Urinary bladder (tissue), 4 donors: ENCODE data around the gene PLA2G4E. TPM values are rescaled to one million over a fixed set of nuclear protein-coding genes. Genes with fewer than 3 reads are reported as not detected.

Experiments
- DNase-seq: peaks from one replicate; pipeline ENCODE4 v3.0.0-alpha.2; 2015; ENCODE audit errors: extremely low spot score
- H3K27ac ChIP-seq: one replicate; pipeline ENCODE4 v1.5.1; 2013; ENCODE audit warnings: low read depth, mild to moderate bottlenecking, moderate library complexity
- H3K36me3 ChIP-seq: one replicate; pipeline ENCODE4 v1.6.1; 2013; ENCODE audit warnings: mild to moderate bottlenecking, moderate library complexity; ENCODE audit not compliant: insufficient read depth
- H3K4me1 ChIP-seq: one replicate; pipeline ENCODE4 v1.6.1; 2013; ENCODE audit warnings: mild to moderate bottlenecking, moderate library complexity; ENCODE audit not compliant: insufficient read depth
- H3K4me3 ChIP-seq: one replicate; pipeline ENCODE4 v1.5.1; 2013; ENCODE audit warnings: low read depth, low read length
- WGBS: extraction: QIAGEN DNeasy Blood & Tissue Kit; methylation state at CpG from one replicate; pipeline ENCODE4 v1.1.7; 2013; 5-methylcytosine and 5-hydroxymethylcytosine counted together
- polyA plus RNA-seq: library from polyadenylated mRNA; stranded (reverse); fragments of 200-250 nt; gene quantifications from one replicate; pipeline ENCODE4 v1.2.3, GENCODE V29; 2013
- total RNA-seq: library from RNA; depleted of rRNA; stranded (reverse); fragments of >200 nt; gene quantifications from one replicate; pipeline ENCODE4 v1.2.3, GENCODE V29; 2014
- donor health status: healthy with polysubstance abuse.
- donor health status: healthy.

The PLA2G4E gene
- total and polyA plus RNA-seq, 2 donors: 0.03 TPM; not detected in 1

DNA sequence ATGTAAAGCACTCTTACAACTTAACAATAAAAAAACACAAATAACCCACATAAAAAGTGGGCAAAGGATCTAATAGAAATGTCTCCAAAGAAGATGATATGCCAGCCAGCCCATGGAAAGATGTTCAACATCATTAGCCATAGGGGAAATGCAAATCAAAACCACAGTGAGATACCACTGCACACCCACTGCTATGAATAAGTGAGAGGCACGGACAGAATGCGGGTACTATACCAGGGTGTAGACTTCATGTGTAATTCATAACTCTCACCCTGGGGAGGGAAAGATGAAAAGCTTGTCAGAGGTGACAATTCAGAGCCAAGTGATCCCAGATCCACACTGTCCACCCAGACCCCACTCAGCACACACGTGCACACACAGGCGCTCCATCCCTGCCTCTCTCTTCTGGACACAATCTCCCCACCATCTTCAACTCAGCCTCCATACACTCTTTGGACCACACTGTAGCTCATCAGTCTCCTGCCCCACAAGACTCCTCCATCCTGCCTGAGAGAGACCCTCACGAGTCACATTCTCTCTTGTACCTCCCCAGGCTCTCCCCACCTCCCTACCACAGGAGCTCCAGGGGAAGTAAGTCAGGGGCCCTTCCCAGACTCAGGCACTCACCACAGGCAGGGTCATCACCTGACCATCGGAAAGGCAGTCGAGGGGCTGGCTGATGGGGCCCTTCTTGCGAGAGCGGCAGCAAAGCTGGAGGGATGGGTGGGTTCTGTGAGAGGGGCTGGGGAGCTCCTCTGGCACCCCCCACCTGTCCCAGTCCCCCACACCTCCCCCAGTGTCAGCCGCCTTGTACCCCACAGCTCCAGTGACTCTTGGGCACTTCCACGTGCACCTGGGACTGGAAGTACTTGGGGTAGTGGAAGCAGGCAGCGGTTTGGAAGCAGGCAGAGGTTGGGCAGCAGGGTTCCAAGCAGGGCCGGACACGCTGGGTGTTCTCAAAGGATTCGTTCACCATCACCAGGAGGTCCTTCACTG is 21.3 kb downstream of the PLA2G4E start:
- DNase-seq: no peak
- Histone ChIP-seq H3K36me3 (no peaks in the 10 kb centered on the region), H3K4me3 (no peak overlapping the region), H3K27ac (no peak overlapping the region), H3K4me1 (no peaks in the 10 kb centered on the region)
- 84% methylated on average over 15 of the region's 15 CpGs for WGBS

GRCh38 chr15:41997845-41998244 is 23.0 kb downstream of the PLA2G4E start:
- whole genome bisulfite sequencing: 81% methylated on average over 3 of the region's 3 CpGs
- Histone ChIP-seq H3K4me3 (no peak overlapping the region), H3K4me1 (no peaks in the 10 kb centered on the region), H3K27ac (no peak overlapping the region), H3K36me3 (no peaks in the 10 kb centered on the region)
- no peak for DNase-seq

GRCh38 chr15:41996921-41997592 is 23.8 kb downstream of the PLA2G4E start:
- no peaks in the 10 kb centered on the region for H3K36me3 ChIP-seq
- 90% methylated on average over 13 of the region's 13 CpGs for WGBS
- H3K27ac ChIP-seq: no peak overlapping the region
- no peaks in the 10 kb centered on the region for H3K4me1 ChIP-seq
- DNase-seq: no peak
- H3K4me3 ChIP-seq: no peak overlapping the region

GRCh38 chr15:41996376-41996775 is 24.5 kb downstream of the PLA2G4E start:
- no peak overlapping the region for H3K4me3 ChIP-seq
- WGBS: 93% methylated on average over 10 of the region's 10 CpGs
- DNase-seq: no peak
- no peaks in the 10 kb centered on the region for H3K4me1 ChIP-seq
- no peaks in the 10 kb centered on the region for H3K36me3 ChIP-seq
- H3K27ac ChIP-seq: no peak overlapping the region

DNA sequence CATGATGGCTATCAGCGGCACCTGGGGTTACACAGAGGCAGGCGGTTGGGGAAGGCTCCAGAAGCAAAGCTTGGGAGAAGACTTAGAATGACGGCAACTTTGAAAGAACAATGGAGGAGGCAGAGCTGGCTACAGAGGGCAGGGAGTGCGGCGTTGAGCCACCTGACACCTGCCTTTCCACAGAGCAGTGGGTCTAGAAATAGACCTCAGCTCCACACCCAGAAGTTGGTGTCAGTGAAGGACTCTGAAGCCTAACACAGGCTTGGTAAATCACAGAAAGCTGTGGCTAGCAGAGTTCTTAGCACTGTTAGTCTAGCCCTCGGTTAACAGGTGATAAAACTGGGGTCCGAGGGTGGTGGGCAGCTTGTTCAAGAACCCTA is 25.4 kb downstream of the PLA2G4E start:
- no peak for DNase-seq
- H3K4me3 ChIP-seq: no peak overlapping the region
- H3K36me3 ChIP-seq: no peaks in the 10 kb centered on the region
- H3K4me1 ChIP-seq: no peaks in the 10 kb centered on the region
- WGBS: 94% methylated on average over 7 of the region's 7 CpGs
- H3K27ac ChIP-seq: no peak overlapping the region

- H3K4me1 ChIP-seq: no peaks in the 10 kb centered on the region
- H3K36me3 ChIP-seq: no peaks in the 10 kb centered on the region
- 85% methylated on average over 10 of the region's 10 CpGs for WGBS
- H3K4me3 ChIP-seq: no peak overlapping the region
- no peak for DNase-seq
- no peak overlapping the region for H3K27ac ChIP-seq
Observed at GRCh38 chr15:41994772-41995475, 25.9 kb downstream of the PLA2G4E start.

DNA sequence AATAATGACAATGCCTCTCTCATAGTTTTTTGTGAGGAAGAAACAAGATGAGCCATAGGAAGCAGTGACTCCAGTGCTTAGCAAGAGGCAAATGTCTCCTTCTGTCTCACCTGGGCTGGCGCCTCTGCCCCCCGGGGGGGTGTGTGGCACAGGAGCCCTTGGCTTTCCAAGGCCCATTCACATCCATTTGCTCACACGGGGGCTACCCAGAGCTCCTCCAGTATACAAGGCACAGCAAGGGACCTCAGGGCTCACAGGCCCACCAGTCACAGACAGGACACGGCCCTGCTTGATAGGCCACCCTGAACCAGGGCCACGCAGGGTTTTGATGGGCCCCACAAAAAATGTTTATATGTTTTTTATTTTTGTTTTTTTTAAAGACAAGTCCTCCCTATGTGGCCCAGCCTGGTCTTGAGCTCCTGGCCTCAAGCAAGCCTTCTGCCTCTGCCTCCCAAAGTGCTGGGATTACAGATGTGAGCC is 26.6 kb downstream of the PLA2G4E start:
- no peaks in the 10 kb centered on the region for H3K36me3 ChIP-seq
- DNase-seq: no peak
- 76% methylated on average over 5 of the region's 5 CpGs for WGBS
- H3K27ac ChIP-seq: no peak overlapping the region
- no peaks in the 10 kb centered on the region for H3K4me1 ChIP-seq
- H3K4me3 ChIP-seq: no peak overlapping the region

DNA sequence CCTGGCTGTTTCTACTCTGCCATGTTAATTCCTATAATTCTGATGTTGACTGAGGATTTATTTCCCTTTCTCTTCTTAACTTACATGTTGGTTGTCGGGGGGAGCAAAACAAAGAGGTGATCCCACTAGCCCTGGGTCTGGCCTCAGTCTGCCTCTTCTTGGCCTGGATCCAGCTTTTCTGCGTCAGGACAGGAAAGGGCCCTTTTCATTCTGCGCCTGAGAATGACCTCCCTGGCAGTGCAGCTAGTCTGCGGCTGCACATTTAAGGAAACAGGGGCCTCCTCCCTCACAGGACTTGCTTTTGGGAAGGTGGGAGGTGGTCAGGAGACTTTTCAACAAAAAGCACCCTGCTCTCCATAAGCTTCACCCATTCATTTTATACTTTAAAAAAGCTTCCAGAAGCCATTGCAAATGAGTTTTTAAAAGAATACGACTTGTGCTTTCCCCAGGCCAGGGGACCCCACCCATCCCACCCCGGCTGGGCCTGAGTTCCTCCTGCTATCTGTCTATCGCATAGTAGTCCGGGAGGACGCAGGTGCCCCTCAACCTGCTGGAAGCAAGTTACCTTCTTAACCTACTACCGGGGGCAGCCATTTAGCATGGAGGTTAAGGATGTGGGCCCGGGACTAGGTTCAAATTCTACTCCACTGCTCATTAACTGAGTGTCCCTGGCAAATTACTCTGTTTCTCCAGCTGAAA is 27.2 kb downstream of the PLA2G4E start:
- no peak for DNase-seq
- 78% methylated on average over 11 of the region's 11 CpGs for WGBS

GRCh38 chr15:41992803-41993190 is 28.0 kb downstream of the PLA2G4E start:
- DNase-seq: no peak
- H3K4me3 ChIP-seq: no peak overlapping the region
- no peaks in the 10 kb centered on the region for H3K4me1 ChIP-seq
- H3K27ac ChIP-seq: no peak overlapping the region
- 92% methylated on average over 7 of the region's 7 CpGs for WGBS
- no peaks in the 10 kb centered on the region for H3K36me3 ChIP-seq

More for the DNA sequence above, 27.2 kb downstream of the PLA2G4E start:
- Histone ChIP-seq H3K27ac (no peak overlapping the region), H3K4me1 (no peaks in the 10 kb centered on the region), H3K4me3 (no peak overlapping the region), H3K36me3 (no peaks in the 10 kb centered on the region)

DNA sequence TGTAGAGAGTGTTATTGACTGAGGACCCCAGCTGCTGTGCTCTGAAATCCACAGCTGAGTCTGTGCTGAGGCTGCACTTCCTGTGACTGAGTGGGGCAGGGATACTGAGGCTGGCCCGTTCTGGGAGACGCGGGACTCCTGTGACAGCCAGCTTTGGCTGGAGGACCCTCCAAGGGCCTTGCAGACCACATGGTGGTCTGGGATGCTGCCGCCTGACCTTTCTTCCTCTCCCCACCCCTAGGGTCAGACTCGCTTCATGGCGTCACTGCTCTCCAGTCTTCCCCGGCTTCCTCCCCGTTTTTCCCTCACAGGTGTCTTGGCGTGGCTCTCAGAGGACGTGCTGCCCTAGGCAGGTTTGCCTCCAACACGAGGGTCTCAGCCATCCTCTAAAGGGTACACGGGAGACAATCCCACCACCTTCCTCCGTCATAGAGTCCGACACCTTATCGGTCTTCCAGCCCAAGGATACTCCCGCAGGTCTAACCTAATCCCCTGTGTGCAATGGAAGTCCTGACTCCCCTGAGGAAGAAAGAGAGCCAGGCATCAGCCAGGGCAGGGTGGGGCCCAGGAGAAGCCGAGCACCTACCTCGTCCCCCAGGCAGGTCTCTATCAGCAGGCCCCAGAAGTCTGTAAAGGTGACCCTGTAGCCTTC is 28.6 kb downstream of the PLA2G4E start:
- no peak for DNase-seq
- Histone ChIP-seq H3K27ac (no peak overlapping the region), H3K4me3 (no peak overlapping the region), H3K36me3 (no peaks in the 10 kb centered on the region), H3K4me1 (no peaks in the 10 kb centered on the region)
- WGBS: 91% methylated on average over 18 of the region's 18 CpGs

- Histone ChIP-seq H3K4me3 (no peak overlapping the region), H3K27ac (no peak overlapping the region), H3K4me1 (no peaks in the 10 kb centered on the region), H3K36me3 (no peaks in the 10 kb centered on the region)
- WGBS: 71% methylated on average over 3 of the region's 3 CpGs
- DNase-seq: no peak
Observed at GRCh38 chr15:41990691-41991090, 30.2 kb downstream of the PLA2G4E start.

DNA sequence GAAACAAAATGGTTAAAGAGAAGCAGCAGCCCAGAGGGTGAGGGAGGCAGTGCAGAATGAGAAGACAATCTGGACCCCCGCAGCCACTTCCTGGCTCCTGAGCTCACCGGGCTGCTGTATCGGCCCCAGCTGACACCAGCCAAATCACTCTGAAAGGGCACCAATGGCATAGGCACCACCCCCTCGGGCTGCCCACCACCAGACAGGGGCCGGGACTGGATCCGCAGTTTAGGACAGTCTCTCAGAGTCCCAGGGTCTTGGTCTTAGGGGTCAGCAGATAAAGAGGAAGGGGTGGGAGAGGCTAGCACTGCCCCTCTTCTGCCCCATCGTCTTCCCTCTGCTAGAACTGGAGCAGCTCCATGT is 30.6 kb downstream of the PLA2G4E start:
- DNase-seq: no peak
- no peak overlapping the region for H3K4me3 ChIP-seq
- H3K27ac ChIP-seq: no peak overlapping the region
- 56% methylated on average over 7 of the region's 7 CpGs for WGBS
- H3K4me1 ChIP-seq: no peaks in the 10 kb centered on the region
- no peaks in the 10 kb centered on the region for H3K36me3 ChIP-seq
